Stimulated activated CD4-positive, alpha-beta T cell treated with anti-CD3 and anti-CD28 coated beads, Interleukin-4, amount 100 ng/mL, for 4 hours (primary cell): Measurements from ENCODE around the gene TP73.

Experiments
- DNase-seq, 2 experiments: peaks; one replicate each; pipeline ENCODE4 v3.0.0-alpha.2; 2020

The TP73 gene

DNA sequence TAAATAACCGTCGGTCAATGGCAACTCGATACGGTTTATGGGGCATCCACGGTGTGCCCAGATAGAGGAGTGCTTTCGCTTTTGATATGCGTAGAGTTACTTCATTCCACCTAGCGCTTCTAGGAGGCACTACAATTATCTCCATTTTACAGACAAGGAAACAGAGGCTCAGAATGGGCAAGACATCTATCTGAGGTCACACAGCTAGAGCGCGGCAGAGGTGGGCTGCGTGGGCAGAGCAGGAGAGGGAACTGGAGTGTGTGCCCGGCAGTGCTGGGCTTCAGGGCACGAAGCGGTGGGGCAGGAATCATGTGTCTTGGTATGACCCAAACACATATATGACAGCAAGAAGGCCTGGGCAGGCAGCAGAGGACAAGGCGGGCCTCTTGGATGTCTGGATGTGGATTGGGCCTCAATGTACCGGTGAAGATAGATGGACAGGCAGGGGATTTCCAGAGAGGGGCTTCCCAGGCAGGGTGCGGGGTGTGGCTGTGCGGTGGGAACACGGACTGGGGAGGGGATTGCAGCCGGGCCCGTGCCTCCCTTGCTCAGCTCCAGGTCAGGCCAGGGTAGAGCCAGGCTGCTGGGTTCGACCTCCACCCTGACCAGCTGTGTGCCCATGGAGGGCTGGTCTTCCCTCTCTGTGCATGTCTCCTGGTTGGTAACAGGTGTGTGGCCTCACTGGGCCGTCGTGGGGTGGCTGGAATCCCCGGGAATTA, 21.2 kb downstream of the TP73 start:
- no peak for DNase-seq

DNA sequence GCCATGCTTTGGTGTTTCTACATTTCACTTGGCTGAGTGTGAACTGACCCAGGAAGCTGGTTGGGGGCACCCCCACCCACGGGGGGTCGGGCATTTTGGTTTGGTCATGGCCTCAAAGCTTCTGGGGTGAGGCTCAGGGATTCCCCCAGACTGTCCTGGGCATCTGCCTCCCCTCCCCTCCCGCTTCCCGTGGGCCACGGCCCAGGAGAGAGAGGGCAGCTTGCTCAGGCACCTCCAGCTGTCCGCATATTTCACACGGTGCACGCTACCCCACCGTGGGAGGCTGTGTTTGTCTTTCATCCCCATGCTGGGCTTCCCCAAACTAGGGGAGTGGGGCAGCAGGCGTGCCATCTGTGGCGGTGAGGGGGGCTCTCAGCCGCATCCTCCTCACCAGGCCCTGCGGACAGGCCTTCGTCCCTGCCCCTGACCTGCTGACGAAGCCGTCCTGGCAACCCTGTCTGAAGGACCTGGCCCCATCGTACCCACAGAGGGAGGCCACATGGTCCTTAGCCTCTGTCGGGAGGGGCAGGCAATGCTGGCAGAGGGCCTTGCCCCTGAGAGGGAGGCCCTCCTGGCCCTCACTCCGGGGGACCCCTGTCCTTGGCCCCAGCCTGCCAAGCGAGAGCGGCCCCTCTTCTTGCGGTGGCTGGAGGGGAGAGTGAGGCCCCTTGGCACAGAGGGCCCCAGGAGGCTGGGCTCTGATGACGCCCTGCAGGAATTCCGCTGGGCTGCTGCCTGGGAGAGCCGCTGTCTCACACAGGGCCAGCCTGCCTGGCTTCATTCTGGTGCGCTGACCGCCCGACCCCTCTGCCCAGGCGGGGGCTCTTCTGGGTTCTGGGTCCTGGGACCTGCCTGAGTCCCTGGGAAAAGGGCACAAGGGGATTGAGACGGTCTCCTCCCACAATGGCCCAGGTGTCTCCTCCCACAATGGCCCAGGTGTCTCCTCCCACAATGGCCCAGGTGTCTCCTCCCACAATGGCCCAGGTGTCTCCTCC, 22.1 kb downstream of the TP73 start:
- DNase-seq: no peak

DNA sequence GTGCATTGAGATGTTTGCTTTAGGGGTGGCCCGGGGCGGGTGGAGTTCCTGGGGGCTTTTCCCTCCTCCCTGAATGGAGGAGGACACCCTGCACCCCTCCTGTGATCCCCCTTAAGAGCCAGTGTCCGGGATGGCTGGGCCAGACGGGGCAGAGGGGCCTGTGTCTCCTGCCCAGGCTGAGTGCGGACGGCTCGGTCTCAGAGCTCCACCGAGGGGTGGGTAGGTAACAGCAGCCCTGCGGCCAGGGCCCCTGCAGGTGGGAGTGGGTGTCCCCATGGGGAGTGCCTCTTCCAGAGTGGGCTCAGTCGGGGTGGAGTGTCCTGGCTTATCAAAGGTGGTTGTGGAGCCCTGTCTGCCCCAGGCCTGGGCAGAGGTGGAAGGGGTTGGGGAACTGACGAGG, 23.1 kb downstream of the TP73 start:
- DNase-seq: no peak

DNA sequence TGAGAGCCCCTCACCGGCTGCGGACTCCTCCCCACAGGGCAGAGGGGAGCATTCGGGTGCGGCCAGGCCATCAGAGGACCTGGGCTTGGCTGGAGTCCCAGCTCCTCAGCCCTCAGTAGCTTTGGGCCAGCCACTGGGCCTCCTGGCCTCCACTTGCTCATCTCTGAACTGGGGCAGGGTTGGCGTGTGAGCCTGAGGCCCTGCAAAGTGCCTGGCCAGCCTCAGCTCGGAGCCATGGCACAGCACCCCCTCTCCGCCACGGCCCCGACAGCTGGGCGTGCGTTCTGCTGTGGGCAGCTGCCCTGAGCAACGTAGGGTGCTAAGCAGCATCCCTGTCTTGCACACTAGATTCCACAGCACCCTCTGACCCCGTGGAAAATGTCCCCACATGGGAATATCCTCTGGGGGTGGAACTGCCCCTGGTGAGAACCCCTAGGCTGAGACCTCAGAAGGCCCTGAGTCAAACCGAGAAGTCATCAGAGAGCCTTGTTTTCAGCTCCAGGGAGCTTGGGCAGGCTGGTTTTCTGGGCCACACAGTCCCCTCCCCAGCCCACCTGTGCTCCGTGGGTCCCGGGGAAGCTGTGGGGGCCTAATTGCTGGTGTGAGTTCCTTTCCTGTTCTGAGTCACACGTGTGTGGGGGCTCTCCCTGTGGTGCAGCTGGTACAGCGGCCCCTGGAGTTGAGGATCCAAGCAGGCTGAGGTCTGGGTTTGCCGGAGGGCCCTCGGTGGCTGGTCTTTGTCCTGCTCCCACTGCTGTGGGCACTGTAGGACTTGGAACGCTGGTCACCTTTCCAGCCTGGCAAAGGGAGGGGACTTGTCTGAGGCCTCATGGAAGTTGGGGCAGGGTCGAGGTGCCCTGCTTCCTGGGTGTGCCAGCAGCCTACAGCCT, 24.5 kb downstream of the TP73 start:
- DNase-seq: no peak

DNA sequence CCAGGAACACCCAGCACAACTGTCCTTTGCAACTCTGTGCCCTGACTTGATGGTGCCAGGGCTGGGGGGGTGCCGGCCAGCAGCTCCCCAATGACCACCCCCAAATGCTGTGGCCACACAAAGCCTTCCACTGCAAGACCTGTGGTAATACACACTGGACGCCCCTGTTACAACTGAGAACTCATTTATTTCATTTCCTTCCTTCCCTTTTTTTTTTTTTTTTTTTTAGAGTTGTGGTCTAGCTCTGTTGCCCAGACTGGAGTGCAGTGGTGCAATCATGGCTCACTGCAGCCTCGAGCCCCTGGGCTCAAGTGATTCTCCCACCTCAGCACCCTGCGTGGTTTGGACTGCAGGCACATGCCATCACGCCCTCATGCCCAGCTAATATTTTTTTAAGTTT, 25.2 kb downstream of the TP73 start:
- DNase-seq: no peak

DNA sequence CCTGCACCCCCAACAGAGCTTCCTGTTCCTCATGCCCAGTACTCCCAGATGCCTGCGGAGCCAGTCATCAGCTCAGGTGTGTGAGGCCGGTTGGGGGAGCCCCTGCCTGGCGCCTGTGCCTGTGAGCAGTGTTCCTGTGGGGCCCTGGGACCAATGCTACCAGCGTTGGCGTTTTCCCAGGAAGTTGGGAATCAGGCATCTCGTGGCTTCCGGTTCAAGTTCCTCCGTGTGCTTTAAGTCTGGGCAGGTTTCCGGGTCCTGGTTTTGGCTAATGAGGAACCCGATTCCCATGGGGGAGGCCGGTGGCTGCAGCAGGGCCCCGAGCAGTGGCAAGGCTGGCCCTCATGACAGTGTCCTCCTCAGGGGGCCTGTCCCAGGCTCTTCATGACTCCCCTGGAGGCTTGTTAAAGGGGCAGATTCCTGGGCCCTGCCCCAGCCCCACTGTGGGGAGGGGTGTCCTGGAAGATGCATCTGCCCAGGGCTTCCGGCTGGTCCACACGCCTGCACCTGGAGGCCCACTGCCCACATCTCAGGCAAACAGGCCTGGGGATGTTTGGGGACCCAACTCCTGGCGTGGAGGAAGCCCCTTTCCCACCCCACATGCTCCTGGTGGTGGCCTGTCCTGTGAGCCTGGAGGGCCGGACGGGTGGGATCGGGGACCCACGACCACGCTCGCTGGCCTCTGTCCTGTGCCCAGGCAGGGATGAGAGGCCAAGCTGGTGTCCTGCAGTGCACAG, 26.2 kb downstream of the TP73 start:
- no peak for DNase-seq

DNA sequence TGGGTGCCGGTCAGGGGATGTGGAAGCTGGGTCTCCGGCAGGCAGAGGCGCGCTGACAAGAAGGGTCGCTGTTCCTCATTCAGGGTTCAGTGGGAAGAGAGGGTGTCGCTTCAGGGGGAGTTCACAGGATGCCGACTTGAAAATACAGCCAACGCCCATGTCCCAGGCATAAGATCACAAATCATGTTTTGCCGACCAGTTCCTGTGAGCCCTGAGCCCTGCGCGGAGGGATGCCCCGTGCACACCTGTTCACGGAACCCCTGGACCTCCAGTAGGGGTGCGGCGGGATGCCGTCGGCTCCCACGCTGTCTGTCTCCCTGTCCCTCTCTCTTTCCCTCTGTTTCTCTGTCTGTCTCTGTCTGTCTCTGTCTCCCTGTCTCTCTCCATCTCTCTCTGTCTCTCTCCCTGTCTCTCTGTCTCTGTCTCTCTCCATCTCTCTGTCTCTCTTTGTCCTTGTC, 26.8 kb downstream of the TP73 start:
- no peak for DNase-seq

DNA sequence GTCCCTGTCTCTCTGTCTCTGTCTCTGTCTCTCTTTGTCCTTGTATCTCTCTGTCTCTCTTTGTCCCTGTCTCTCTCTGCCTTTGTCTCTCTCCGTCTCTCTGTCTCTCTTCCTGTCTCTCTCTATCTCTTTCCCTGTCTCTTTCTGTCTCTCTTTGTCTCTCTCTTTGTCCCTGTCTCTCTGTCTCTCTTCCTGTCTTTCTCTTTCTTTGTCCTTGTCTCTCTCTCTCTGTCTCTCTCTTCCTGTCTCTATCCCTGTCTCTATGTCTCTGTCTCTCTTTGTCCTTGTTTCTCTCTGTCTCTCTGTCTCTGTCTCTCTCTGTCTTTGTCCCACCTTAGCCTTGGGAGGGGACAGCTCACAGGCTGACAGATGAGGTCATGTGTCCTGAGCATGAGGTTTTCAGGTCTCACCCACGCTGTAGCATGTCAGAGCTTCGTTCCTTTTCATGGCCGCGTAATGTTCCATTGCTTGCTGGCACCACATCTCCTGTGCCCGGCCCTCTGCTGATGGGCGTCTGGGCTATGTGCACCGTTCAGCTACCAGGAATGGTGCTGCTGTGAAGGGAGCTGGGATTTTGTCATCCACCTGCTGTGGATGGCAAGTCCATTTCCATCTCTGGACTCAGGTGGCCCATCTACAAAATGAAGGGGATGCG, 27.6 kb downstream of the TP73 start:
- DNase-seq: no peak

DNA sequence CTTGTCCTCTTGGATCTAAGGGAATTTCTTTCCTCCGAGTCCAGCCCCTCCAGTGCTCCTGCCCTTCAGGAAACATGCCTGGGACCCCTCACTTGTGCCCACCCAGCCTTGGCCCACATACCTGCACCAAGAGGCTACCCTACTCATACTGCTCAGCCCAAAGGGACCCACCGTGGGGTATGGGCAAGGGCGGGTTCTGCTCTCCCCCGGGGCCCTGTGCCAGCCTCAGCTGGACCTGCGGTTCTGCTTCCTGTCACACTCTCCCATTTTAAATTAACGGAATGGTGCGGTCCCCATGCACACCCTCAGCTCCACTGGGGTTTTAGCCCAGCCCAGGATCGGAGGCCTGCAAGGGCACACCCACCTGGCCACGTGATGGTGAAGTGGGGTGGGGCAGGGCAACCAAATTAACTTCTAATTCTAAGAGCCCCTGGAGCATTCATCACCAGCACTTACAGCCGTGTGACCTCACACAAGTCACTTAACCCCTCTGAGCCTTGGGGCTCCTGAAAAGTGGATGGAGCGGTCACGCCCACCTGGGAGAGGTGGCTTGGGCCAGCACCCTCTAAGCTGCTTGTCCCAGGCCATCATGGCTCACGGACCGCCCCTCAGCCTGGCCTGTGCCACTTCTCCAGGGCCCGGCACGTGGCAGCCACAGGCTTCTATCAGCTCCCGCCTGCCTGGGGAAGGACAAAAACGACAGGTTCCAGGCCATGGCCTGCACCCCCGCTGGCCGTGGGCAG, 28.3 kb downstream of the TP73 start:
- DNase-seq: no peak

DNA sequence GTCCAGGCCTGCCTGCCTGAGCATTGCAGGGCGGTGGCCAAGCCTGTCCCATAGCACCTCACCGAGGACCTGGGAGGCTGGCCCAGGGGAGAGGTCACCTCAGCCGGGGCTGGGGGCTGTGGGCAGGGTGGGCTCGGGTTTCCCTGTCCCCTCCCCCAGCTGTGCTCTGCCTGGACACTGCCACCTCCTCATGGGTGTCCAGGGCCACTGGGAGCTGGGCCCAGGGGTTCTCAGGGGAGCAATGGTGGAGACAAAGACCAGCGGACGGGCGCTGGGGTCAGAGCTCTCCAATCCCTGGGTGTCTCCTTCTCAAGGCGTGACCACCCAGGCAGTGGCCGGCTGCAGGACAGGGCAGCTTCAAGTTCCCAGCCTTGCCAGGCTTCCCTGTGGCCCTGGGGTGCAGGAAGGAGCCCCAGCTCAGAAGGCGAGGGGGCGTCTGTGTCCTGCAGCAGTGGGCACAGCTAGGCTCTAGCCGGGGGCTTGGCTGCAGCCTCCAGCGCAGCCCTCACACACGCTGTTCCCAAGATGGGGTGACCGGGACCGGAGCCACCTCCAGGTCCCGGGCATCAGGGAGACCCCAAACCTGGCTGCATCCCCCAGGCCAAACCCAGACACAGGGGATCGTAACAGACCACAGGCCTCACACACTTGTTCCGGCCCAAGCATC, 29.0 kb downstream of the TP73 start:
- DNase-seq: no peak

DNA sequence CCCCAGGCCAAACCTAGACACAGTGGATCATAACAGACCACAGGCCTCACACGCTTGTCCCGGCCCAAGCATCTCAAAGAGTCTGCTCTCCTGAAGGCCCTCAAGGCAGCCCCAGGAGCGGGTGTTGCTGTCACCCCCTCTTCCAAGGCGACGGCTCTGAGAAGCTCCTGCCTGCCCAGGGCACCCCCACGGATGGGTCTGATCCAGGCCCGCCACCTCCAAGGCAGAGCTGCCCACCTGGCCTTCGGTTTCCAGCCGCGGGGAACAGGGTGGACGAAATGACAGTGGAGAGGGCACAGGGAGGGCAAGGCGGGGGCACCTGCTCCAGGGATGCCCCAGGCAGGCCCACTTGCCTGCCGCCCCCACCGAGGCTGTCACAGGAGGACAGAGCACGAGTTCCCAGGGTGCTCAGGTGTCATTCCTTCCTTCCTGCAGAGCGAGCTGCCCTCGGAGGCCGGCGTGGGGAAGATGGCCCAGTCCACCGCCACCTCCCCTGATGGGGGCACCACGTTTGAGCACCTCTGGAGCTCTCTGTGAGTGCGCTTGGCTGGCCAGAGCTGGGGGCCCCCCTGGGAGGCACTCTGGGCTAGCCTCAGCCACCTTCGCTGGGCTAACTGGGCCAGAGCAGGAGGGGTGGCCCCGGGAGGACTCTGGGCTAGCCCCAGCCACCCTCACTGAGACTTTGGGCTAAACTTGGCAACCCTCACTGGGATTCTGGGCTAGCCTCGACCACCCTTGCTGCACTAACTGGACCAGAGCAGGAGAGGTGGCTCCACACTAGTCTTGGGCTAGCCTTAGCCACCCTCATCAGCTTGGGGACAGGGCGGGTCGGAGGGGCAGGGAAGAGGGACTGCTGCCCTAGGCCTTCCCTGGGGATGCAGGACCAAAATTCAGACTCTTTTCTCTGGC, 29.8 kb downstream of the TP73 start:
- DNase-seq: no peak

DNA sequence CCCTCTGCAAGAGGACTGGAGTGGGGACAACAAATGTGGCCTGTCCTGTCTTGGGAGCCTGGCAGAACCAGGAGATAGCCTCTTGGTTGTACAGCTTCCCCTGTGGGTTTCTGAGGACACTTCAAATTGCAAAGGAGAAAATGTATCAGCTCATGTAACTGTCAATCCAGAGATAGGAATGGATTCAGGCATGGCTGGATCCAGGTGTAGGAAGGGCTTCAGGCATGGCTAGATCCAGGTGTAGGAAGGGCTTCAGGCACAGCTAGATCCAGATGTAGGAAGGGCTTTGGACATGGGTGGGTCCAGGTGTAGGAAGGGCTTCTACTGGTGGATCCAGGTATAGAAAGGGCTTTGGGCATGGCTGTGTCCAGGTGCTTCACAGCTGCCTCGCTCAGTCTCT, 30.9 kb downstream of the TP73 start:
- no peak for DNase-seq

DNA sequence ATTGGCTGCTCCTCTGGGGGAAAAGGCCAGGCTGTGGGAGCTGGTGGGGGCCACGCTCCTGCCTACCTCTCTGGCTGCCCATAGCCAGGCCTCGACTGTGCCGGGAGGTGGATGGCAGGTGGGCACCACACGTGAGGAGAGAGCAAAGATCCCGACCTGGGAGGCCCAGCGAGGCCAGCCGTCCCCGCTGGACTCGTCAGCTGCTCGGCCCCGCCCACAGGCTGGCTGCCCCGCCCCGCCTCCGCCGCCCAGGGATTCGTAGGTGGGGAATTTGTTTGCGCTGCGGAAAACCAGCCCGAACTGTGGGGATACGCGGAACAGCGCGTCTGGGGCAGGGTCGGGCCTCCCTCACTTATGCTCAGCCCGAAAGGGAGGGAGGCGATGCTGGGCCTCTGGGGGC, 31.7 kb downstream of the TP73 start:
- DNase-seq: no peak

DNA sequence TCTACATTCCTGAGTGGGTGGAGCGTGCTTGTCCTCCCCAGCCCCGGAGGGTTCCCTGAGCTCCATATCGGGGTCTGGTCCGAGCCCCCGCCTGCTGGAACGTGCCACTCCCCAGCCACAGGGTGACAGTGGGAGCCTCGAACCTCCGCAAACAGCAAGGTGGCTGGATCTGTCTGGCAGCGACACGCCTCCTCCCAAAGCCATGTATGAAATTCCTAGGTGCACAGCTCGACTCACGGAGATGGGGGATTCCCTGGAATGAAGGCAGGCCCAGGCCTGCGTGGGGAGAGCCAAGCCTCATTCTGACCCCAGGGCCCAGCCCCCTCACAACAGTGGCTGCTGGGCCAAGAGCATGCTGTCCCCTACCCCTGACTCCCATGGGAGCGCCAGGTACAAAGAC, 32.9 kb downstream of the TP73 start:
- no peak for DNase-seq

DNA sequence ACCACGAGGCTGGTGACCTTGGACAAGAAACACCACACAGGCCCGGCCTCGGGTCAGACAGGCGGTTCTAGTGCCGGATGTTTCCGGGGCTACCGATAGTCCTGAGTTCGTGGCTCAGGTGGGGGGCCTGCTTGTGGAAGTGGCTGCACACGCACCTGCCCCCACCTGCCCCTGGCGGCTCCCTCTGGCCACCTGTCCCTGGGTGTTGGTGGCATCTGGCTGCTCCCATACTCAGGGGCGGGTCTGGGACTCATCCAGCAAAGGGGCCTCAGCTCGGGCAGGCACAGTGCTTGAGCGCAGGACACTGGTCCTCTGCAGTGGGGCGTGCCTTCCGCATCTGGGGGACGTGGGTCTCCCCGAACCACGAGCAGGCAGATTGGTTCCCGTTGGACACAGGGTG, 33.6 kb downstream of the TP73 start:
- DNase-seq: no peak

DNA sequence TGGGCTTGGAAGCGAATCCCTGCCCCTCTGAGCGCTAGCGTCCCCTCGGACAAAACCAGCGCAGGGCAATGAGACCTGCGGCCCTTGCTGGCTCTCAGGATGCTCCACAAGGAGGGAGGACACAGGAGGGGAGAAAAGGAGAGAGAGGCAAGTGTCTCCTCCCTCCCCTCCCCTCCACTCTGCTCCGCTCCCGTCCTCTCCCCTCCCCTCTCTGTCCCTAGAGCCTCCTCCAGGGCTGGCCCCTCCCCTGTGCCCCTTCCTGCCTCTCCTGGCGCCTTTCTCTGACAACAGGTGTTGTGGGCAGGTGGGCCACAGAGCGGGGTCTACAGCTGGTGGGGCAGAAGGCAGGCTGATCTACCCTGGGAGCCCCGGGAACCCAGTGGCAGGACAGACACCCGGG, 35.2 kb downstream of the TP73 start:
- no peak for DNase-seq

DNA sequence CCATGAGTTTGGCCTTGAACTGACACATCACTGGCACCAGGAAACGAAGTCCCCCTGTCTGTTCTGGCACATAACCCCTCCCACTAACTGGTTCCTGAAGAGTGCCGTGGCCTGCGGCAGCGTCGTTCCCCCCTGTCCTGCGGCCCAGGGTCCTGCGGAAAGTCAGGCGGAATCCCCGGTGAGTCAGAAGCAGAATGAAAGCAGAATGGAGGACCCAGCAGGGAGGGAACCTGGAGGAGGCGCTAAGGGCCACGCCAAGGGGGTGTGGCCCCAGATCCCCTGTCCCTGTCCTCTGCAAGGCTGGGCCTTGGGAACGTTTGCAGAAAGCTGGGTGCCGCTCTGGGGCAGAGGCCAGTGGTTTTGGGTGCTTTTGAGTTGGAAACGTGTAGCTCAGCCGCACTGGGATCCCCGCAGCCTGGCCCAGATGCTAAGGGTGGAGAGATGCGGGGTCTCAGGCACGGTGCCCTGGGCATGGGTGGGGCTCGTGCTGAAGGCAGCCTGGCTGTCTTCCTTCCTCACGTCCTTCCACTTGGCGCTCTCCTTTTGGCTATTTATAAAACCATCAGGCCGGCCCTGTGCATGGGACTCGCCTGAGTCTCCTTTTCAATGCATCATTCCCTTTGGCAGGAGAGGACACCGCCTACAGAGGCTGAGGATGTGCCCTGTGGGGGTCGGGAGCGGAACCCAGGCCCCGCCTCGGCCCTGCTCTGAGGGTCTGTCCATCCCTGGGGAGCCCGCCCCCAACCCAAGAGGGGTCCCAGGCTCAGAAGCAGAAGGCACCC, 36.2 kb downstream of the TP73 start:
- no peak for DNase-seq

DNA sequence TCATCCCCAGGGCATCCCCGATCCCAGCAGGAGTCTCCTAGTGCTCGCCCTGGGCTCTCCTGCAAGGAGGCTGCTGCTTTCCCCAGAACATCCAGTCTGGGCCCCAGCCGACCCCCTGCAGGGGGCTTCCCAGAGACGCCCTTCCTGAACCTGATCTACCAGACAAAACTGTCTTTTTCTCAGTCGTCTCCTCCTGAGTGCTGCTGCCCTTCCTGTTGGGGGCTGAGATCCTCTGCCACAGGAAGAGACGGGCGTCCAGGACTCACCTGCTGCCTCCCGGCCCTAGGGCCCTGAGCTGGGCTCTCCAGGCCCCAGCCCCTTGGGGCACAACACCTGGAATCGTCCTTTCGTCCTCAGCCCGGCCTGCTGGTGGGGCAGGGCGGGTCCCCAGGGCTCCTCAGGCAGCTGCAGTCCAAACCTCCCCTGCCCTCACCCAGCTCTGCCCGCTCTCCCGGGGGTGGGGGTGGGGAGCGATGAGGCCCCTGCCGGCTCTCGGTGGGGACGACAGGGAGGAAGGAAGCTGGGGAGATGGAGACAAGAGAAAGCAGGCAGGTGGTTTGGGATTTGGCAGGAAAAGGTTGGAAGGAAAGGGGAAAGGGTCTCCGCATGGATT, 36.9 kb downstream of the TP73 start:
- no peak for DNase-seq
